GM19025 (cell line): Measurements from ENCODE around the gene LRRFIP2.
"Not testable (repeated sequence)": the region's sequence is repeated elsewhere in the genome, so short reads cannot be mapped to it uniquely, and the experiment has no call there.

Experiments used
- ATAC-seq: cut with Tn5 transposase; IDR thresholded peaks from one replicate; pipeline ENCODE4 v1.9.1; 2021; ENCODE audit warnings: mild to moderate bottlenecking, low read depth, moderate library complexity; ENCODE audit not compliant: unreplicated experiment

LRRFIP2 gene

DNA sequence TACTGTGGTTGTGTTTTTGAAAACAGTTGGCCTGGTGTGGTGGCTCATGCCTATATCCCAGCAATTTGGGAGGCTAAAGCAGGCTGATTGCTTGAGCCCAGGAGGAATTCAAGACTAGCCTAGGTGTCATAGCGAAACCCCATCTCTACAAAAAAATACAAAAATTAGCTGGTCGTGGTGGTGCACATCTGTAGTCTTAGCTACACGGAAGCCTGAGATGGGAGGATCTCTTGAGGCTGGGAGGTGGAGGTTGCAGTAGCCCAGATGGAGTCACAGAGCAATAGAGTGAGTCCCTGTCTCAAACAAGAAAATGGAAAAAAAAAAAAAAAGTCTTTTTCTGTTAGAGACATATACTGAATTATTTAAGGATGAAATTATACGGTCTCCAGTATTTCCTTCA lies 14.7 kb upstream of the LRRFIP2 start:
- no peak for ATAC-seq

DNA sequence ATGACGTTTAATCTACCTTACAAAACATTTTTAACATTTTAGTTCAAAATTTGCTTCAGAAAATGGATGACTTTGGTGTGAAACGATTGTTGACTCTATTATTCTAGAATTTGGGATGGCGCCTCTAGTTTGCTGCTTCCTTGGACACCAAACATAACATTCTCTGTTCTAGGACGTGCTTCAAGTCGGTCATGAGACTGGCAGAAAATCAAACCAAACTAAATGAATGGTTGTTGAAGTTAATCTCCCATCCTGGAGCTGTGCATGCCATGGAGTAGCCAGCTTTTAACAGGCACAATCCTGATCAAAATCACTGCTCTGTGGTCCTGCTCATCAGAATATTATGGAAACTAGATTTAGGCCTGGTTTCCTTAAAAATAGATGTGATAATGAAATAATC lies 9.6 kb upstream of the LRRFIP2 start:
- no peak for ATAC-seq

DNA sequence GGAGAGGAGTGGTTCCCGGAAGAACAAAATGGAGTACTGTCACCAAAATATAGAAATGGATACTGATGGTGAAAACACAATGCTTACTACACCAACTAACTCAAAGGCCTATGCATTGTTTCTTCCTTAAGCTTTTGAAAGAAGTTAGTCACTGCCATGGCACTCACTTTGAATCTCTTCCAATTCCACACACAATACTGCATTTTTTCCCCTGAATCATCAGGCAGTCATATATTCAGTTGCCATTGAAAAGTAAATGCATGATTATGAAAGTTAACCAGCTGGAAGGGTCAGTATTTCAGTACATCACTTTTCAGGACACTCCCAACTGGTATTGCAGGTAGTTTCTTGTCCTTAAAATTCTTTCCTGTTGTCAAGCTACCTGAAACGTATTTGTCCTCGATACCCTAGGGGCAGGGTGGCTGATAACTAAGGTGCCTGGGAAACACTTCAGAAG lies 9.0 kb upstream of the LRRFIP2 start:
- no peak for ATAC-seq

DNA sequence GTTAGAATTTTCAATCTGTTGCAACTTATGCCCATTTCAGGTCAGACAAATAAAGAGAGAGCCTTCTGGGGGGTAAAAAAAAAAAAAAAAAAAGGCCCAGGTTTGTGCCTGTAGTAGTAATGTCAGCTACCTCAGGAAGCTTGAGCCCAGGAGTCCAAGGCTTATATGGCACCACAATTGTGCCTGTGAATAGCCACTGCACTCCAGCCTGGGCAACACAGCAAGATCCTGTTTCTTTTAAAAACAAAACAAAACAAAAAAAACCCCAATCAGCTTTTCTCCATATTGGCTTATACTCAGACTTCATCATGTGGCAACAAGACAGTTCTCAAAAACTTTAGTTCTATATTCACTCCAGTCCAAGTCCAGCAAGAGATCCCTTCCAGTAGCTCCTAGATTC lies 8.4 kb upstream of the LRRFIP2 start:
- ATAC-seq, result no peak

GRCh38 chr3:37181756-37182155 lies 7.4 kb upstream of the LRRFIP2 start:
- no peak for ATAC-seq

DNA sequence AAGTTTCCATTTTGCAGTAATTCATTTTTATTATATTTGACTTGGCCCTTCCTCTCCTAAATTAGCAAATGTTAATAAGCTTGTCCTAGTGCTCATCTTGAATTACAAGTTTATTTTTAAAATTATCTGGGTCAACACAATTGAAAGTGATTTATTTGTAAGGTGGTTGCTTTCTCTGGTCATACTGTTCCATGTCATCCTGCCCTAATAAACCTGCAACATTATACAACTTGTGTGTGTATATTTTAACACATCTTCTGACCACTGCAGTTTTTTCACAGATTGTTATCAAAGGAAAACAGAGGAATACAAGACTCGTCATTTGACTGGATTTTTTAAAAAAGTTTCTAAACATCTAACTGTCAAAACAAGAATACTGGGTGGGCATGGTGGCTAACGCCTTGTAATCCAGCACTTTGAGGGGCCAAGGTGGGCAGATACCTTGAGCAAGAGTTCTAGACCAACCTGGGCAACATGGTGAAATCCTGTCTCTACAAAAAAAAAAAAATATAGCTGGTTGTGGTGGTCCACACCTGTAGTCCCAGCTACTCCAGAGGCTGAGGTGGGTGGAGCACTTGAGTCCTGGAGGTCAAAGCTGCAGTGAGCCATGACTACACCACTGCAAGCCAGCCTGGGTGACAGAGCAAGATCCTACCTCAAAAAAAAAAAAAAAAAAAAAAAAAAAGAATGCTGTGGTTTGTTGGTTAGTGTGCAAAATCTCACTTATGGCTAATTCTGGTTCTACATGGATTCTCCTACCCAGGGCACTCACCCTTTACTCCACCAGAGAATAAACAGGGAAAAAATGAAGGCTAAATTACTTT lies 5.0 kb upstream of the LRRFIP2 start:
- no peak for ATAC-seq

- no peak for ATAC-seq
Observed at GRCh38 chr3:37173806-37174205, 576 bp downstream of the LRRFIP2 start.

DNA sequence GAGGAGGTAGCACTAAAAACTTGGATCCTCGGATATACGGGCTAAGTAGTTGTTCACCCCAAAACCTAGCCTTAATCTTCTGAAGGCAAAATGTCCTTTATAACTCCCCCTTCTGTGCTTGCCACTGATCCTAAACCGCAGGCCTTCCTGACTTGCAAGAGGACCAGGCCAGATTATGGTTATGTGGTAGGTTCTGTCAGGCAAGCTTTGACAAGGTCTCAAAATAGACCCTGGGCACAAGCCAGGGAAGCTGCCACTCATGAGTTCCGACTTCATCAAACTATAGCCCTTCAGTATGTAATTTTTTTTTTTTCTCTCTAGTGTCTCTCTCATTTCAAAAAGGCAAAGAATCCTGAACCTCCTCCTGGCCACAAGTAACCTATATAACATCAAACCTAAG lies 3.2 kb downstream of the LRRFIP2 start:
- ATAC-seq, result no peak

DNA sequence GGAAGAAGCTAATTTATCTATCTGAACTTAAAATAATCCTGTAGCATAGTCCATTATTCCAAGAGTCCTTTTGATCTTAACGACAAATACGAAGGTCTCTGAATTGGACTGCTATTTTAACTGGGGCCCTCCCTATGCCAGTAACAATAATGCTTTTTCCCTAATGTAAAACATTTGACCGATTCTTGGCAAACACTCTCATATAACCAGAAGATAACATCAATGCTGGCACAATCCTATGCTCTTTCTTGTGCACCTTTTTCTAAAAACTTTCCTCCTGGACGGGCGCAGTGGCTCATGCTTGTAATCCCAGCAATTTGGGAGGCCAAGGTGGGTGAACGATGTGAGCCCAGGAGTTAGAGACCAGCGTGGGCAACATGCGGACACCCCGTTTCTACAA lies 3.9 kb downstream of the LRRFIP2 start:
- no peak for ATAC-seq

- no peak for ATAC-seq
Observed at GRCh38 chr3:37170060-37170459, 4.3 kb downstream of the LRRFIP2 start.

GRCh38 chr3:37168896-37169295 lies 5.5 kb downstream of the LRRFIP2 start:
- no peak for ATAC-seq

- peak; percentile 34 for ATAC-seq
Observed at GRCh38 chr3:37163262-37164015, 10.9 kb downstream of the LRRFIP2 start.

DNA sequence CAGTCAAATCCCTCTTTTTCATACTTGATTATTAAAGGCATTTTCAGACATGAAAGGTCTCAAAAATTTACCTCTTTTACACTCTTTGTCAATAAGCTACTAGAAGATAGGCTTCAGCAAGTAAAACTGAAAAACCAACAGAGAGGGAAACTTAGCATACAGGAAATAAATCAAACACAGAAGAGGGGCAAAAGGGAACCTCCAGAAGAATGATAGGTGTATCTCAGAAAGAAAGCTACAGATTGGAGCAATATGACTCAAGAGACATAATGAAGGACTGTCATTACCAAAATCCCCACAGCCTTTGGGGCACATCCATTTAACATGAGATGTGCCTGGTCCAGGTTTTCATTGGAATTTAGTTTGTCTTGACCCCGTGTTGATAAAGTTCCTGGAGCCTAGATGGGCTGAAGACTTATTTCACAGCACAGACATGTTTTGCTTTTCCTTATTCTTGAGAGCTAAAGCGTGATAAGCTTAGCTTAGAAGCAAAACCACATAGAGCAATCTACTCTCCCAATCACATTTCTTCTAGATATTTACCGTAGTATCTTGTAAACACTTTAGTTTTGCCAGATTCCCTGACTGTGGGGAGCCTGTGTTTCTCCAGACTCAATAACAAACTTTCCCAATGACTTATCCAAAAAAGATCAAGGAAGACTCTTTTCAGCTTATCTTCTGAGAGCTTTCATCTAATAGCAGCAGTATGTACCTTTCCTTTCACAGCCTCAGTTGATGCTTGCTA lies 11.7 kb downstream of the LRRFIP2 start:
- peak; percentile 71 for ATAC-seq

- no peak for ATAC-seq
Observed at GRCh38 chr3:37161351-37161750, 13.0 kb downstream of the LRRFIP2 start.

DNA sequence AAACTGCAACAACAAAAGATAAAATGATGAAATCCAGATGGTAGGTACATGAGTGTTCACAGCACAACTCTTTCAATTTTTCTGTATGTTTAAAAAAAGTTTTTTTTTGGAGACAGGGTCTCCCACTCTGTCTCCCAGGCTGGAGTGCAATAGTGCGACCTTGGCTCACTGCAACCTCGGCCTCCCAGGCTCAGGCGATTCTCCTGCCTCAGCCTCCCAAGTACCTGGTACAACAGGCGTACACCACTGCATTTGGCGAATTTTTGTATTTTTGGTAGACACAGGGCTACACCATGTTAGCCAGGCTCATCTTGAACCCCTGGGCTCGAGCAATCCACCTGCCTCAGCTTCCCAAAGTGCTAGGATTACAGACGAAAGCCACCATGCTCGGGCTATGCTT lies 18.6 kb downstream of the LRRFIP2 start:
- ATAC-seq, result no peak

GRCh38 chr3:37154668-37155314 lies 19.6 kb downstream of the LRRFIP2 start:
- ATAC-seq, result no peak

- ATAC-seq, result no peak
Observed at GRCh38 chr3:37150621-37151020, 23.8 kb downstream of the LRRFIP2 start.

DNA sequence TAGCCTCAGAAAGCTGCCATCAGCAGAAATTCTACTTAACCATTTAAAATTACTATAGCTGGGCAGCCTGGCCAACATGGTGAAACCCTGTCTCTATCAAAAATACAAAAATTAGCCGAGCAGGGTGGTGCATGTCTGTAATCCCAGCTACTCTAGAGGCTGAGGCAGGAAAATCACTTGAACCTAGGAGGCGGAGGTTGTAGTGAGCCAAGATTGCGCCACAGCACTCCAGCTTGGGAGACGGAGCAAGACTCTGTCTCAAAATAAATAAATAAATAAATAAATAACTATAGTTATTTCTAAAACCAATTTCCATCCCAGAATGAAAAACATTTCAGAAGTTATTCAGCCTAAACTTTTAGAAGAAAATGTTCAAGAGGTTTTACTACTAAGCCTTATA lies 25.1 kb downstream of the LRRFIP2 start:
- ATAC-seq, result no peak

- no peak for ATAC-seq
Observed at GRCh38 chr3:37148208-37148607, 26.2 kb downstream of the LRRFIP2 start.

- no peak for ATAC-seq
Observed at GRCh38 chr3:37147666-37148065, 26.7 kb downstream of the LRRFIP2 start.

GRCh38 chr3:37146927-37147326 lies 27.5 kb downstream of the LRRFIP2 start:
- ATAC-seq, result not testable (repeated sequence)
